HG03097 (cell line): ENCODE data around the gene EVPLL.
A peak's percentile ranks its signal among the peaks of the same experiment; 100 is the strongest.
"Not testable (repeated sequence)": the region's sequence is repeated elsewhere in the genome, so short reads cannot be mapped to it uniquely, and the experiment has no call there.

Experiments
- ATAC-seq: cut with Tn5 transposase; IDR thresholded peaks from one replicate; pipeline ENCODE4 v1.9.1; 2021; ENCODE audit not compliant: unreplicated experiment, low FRiP score

EVPLL gene

DNA sequence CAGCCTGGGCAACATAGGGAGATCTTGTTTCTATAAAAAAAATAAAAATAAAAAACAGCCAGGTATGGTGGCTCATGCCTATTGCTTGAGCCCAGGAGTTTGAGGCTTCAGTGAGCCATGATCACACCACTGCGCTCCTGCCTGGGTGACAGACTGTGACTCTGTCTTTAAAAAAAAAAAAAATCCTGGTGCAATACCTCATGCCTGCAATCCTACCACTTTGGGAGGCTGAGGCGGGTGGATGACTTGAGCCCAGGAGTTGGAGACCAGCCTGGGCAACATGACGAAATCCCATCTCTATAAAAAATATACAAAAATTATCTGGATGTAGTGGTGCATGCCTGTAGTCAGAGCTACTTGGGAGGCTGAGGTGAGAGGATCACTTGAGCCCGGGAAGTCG, 1.0 kb downstream of the EVPLL start:
- ATAC-seq, result not testable (repeated sequence)

DNA sequence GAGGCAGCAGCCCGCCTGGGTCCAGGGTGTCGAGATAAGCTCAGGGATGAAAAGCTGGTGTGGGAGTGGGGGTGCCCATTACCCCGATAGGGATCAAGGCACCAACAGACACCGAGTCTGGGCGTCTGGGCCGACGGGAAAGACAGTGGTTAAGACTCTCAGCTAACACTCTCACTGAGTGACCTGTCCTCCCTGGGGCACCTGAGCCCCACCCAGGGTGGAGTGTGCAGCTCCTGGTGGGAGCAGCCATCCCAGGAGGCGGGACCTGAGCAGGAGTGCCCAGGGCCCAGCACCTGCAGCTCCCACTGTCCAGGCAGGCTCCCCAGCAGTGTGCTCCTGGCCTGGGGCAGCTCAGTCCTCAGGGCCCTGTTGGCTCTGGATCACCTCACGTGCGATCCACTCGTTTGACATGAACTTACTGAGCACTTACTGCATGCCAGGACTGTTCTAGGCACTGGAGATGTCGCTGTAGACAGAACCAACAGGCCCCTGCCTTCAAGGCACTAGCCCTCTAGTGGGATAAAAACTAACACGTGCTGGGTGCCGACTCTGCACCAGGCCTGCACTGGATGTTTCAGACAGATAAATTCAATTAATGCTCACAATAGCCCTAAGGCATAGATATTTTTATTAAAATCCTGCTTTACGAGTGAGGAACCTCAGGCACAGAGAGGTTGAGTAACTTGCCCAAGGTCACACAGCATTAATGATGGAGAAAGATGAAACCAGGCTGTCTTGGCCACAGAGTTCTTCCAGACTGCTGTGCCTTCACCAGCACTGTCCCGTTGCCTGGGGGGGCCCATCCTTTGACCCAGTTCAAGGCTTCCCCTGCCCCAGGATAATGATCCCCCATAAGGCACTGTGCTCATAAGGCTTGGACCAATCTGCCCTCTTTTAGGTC, 1.9 kb downstream of the EVPLL start:
- ATAC-seq, result no peak

DNA sequence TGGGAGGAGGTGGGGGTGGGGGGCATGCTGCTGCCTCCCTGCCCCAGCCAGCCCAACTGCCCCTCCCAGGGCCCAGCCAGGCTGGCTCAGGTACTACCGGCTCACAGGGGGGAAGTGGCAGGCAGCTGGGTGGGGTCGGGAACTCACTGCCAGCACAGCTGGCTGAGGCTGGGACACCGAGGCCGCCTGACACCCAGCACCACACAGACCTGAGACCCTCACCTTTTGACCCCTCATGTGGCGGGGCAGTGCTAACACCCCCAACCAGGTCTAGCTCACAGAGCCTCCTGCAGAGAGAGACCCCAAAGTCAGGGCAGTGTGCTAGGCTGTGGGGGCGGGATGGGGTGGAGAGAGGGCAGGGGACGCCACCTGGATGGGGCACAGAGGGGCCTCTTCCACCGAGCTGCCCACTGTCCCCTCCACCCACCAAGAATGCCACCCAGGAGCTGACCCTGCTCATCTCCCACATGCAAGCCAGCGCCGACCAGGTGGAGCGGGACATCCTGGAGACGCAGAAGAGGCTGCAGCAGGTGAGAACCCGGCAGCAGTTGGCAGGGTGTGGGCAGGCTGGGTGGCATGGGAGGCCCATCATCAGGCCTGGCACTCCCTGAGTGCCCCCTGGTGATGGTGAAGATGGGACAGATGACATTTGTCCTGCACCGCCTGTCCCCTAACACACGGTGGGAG, 3.0 kb downstream of the EVPLL start:
- ATAC-seq, result no peak

DNA sequence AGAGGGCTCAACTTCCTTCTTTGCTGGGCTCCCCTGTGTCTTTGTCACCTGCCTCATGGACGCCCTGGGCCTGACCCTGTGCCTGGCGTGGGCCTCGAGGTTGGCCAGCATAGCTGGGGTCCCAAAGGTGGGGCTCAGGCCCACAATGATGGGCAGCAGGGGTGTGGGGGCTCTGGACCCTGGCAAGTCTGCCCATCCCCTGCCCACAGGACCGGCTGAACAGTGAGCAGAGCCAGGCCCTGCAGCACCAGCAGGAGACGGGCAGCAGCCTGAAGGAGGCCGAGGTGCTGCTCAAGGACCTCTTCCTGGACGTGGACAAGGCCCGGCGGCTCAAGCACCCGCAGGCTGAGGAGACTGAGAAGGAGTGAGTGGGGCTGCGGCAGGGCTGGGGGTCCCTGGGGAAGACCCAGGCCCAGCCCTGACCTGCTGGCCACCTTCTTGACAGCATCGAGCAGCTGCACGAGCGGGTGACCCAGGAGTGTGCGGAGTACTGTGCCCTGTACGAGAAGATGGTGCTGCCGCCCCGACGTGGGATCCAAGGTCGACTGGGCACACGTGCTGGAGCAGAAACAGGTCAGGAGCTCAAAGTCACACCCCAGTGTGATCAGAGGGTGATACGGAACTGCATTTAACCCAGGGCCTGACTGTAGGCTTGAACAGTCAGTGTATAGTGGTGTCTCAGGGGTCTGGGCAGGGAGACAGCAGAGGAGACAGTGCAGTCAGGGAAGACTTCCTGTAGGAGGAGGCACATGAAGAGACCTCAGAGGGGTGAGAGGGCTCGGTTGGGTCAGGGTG, 3.8 kb downstream of the EVPLL start:
- no peak for ATAC-seq

DNA sequence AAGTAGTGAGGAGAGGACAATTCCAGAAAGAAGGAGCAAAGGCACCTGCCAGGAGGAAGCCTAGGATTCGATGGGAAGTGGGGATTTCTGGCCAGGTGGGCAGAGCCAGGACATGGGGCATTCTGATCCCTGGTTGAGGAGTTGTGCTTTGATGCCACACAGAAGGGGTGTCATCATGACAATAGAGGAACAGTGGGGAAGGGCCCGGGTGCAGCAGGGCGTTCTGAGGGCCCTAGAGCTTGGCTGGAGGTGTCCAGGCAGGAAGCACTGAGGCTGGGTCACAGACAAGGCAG, 4.3 kb downstream of the EVPLL start:
- ATAC-seq, result no peak

DNA sequence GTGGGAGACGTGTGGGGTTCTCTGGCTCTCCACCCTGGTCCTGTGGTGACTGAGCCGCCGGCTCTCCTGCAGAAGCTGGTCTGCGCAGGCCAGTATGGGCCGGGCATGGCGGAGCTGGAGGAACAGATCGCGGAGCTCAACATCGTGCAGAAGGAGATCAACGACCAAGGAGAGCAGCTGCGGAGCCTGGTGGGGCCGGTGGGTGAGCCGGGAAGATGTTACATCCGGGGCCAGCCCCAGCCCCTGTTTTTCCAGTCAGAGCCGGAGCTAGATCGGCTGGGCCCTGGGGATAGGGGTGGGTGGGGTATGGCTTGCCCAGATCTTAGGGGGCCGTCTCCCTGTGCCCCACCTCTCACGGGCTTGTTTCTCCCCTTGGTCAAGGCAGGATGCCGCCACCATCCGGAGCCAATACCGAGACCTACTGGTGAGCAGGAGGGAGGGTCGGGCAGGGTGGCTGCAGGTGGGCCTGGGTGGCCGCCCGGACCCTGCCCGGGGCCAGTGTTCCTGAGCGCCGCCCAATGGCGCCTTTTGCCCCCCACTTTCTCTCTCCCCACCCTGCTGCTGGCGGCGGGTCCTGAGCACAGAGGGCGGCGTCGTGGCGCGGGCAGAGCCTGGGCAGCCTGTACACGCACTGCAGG, 5.0 kb downstream of the EVPLL start:
- no peak for ATAC-seq

DNA sequence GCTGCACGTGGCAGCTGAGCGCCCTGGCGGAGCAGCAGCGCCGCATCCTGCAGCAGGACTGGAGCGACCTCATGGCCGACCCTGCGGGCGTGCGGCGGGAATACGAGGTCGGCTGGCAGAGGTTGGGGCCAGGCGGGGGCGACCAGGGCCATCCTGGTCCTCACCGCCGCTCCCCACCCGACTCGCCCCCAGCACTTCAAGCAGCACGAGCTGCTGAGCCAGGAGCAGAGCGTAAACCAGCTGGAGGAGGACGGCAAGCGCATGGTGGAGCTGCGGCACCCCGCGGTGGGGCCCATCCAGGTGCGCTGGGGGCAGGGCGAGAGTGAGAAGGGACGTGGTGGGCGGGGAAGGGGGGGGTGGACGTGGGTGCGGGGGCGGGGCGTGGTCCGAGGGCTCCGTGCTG, 5.5 kb downstream of the EVPLL start:
- ATAC-seq, result not testable (repeated sequence)

DNA sequence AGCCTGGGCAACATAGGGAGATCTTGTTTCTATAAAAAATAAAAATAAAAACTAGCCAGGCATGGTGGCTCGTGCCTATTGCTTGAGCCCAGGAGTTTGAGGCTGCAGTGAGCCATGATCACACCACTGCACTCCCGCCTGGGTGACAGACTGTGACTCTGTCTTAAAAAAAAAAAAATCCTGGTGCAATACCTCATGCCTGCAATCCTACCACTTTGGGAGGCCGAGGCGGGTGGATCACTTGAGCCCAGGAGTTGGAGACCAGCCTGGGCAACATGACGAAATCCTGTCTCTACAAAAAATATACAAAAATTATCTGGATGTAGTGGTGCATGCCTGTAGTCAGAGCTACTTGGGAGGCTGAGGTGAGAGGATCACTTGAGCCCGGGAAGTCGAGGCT, 6.7 kb downstream of the EVPLL start:
- not testable (repeated sequence) for ATAC-seq

DNA sequence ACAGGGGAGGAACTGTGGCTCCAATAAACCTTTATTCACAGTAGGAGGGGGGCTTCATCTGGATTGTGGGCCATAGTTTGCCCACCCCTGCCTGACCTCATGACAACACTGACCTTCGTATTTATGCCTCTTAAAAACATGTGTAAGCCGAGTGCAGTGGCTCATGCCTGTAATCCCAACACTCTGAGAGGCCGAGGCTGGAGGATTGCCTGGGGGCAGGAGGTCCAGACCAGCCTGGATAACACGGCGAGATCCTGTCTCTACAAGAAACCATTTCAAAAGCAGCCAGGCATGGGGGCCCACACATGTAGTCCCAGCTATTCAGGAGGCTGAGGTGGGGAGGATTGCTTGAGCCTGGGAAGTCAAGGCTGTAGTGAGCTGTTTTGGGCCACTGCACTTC, 10.0 kb downstream of the EVPLL start:
- not testable (repeated sequence) for ATAC-seq

DNA sequence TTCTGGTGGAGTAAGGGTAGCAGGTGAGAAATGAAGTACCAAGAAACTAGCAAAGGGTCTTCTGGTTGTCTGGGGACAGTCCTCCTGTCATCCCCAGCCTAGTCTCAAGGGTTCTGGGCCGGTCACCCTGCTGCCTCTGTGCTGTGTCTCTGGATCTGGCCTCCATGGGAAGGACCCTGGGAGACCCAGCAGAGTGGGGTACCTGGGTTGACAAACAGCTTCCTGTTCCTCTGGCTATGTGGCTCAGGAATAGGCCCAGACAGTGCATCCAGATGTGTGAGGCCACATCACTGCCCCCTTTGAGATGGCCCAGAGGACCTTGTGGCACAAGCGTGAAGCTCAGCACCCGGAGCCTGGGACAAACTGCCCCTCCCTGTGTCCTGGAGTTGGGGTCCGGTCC, 10.7 kb downstream of the EVPLL start:
- ATAC-seq, result not testable (repeated sequence)

DNA sequence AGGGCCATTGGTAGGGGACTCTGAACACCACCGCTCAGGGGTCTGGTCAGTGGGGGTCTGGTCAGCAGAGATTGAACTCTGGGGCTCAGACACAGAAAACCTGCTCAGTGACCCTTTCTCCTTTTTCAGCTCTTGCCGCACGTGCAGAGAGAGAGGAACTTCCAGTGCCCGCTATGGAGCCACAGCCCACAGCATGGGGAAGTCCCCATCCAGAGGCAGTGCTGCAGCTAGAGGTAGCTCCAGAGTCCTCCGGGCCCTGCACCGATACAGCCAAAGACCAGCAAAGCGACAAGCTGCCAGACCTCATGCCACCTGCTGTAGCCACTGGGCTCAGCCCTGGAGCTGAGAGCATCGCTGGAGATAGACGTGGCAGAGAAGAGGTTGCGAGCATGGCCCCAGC, 11.2 kb downstream of the EVPLL start:
- ATAC-seq, result not testable (repeated sequence)

DNA sequence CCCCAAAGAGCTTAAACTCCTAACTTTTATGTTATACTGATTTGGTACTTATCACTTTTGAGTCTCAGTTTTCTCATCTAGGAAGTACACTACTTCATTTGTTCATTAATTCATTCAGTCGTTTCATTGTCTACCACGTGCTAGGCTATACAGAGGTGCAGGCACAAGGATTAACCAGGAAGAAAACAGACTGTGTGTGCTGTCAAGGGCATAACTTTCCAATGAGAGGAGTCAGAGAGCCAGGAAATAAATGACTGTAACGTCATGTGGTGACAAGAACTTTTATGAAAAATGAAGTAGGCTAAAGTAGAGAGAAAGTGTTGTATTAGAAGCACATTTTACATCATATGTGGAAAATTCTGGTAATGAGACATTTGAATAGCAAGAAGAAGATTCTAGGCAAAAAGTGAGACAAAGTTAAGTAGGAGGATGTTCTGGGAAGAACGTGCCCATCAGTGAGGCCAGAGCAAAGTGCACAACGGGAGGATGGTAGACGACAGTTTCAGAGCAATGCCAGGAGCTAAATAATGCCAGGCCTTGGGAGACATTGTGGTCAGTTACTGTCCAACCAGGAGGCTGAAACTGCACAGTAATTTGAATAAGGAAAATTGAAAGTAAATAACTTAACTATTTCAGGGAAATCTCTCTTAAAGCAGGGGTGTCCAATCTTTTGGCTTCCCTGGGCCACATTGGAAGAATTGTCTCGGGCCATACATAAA, 24.5 kb downstream of the EVPLL start:
- not testable (repeated sequence) for ATAC-seq

DNA sequence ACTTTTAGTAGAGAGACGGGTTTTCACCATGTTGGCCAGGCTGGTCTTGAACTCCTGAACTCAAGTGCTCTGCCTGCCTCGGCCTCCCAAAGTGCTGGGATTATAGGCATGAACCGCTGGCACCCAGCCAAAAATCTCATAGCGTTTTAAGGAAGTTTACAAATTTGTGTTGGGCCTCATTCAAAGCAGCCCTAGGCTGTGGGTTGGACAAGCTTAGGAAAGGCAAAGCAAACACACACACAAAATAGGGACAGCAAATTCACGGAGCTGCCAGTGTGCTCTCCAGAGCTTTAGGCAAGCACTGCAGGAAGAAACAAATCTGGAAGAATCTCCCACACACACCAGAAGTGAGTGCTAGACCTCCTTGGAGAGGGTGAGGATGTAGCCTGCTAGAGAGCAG, 25.6 kb downstream of the EVPLL start:
- not testable (repeated sequence) for ATAC-seq

DNA sequence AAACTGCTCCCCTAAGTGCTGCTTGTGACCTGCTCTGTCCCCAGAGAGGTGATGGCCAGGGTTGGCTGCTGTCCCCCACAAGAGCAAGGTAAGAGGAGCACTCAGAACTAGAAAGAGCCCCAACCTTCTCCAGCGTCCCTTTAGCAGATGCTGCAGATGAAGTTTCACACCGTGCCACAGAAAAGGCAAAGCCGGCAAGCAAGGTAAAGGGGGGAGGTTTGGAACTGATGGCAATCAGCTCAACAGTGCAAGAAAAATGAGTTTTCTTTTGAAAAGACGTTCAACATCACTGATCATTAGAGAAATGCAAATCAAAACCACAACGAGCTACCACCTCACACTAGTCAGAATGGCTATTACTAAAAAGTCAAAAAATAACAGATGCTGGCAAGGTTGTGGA, 26.0 kb downstream of the EVPLL start:
- peak; percentile 78 for ATAC-seq

DNA sequence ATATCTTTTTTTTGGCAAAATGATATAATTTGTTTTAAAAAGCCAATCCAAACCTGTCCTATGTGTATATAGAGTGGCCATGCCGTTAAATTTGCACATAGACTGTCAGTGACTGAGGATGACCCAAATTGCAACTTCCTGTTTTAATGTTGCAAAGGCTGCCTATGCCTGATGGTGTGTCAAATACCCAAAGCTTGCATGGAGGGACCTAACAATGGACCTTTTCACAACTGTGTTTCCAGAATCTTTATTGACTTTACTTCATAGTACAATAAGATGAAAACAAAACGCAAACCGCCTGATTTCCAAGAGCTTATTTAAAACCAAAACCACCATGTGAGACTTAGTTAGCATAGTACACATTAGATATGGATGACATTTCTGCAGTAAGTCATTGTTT, 31.3 kb downstream of the EVPLL start:
- ATAC-seq, result not testable (repeated sequence)

DNA sequence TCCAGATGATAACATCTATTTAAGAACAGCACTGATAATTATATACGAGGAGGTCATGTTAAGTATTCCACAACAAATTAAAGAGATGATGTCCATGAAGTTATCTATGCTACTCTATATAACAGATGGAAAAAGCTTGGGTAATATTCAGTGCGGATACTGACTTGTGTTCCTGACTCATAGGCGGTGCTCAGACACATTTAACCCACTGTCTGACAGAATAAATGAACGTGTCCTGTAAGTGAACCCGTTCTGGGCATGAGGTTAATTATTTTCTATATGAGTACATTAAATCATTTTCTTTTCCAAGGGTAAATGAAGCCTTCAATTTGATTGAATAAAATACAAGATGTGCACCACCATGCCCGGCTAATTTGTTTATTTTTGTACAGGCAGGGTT, 31.7 kb downstream of the EVPLL start:
- ATAC-seq, result not testable (repeated sequence)

DNA sequence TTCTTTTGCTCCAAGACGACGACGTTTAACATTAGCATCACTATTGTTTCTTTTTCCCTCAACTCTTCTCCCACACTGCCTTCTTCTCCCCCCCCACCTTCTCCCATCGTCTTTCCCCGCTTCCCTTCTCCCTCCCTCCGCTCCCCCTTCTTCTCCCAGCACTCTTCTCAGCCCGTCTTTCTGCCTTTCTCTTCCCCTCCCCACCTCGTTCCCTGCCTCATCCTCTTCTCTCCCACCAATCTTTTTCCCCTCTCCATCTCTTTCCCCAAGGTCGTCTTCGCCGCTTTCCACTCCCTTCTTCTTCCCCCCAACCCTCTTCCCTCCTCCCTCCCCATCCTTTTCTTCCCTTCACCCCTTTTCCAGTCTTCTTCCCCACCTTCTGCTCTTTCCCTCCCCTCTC, 33.2 kb downstream of the EVPLL start:
- ATAC-seq, result not testable (repeated sequence)

DNA sequence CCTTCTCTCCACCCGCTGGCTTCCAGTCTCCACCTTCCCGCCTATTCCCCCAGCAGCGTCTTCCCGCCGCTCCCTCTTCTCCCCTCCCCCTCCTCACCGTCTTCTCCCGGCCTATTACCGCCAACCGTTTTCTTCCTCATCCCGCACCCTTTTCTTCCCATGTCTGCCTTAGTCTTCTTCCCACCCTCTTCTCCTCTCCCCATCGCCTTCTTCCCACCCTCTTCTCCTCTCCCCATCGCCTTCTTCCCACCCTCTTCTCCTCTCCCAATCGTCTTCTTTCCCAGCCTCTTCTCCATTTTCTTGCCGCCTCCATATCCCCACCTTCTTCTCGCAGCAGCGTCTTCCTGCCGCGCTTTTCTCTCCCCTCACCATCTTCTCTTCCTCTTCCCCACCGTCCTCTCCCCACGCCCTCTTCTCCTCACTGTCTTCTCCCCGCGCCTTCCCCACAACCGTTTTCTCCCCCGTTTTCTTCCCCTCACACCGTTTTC, 33.8 kb downstream of the EVPLL start:
- ATAC-seq, result not testable (repeated sequence)

DNA sequence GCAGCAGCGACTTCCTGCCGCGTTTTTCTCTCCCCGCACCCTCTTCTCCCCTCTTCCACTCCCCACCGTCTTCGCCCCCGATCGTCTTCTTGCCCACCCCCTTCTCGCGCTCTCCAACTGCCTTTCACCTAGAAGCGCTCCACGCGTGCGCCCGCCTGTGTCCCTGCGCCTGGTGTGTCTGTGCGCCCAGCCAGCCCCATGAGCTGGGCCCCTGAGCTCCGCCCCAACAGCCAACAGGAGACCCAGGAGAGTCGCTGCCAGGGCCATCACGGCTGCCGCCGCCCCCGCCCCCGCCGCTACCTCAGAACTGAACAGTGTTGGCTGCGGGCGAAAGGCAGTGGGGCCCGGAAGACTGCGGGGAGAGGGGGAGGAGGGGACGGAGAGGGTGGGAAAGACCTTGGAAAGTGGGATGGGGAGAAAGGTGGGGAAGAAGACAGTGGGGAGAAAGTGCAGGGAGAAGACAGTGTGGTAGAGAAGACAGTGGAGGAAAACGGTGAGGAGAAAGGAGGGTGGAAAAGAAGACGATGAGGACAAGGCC, 34.5 kb downstream of the EVPLL start:
- ATAC-seq, result not testable (repeated sequence)

DNA sequence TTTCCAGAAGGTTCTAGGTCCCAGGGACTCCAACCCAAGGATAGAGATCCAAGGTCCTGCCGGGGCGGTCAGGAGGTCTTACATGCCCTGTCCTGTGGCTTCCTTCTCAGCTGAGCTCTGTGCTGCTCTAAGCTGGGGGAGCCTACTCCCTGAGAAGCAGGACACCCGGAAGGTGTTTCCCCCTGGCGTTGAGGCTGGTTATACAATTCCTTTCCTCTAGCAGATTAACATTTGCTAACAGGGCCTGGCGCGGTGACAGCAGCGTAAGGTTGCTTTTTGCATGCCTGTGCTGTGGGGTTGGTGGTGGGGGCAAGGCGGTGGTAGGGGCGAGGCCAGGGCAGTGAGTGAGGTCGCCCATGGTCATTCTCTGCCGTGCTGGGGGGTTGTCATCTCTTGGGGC, 43.9 kb downstream of the EVPLL start:
- ATAC-seq, result not testable (repeated sequence)
